Urothelium cell line (cell line): ENCODE results near the gene INAFM2.
A peak's percentile ranks its signal among the peaks of the same experiment; 100 is the strongest.

ENCODE experiments used
- DNase-seq: peaks from one replicate; pipeline ENCODE4 v3.0.0; 2011; ENCODE audit warnings: low spot score, mixed read lengths
- FAIRE-seq: peaks from 2 replicates; lab custom pipeline; 2011; peaks lifted over from hg19 to GRCh38; lab: Jason Lieb, UNC

INAFM2 gene

DNA sequence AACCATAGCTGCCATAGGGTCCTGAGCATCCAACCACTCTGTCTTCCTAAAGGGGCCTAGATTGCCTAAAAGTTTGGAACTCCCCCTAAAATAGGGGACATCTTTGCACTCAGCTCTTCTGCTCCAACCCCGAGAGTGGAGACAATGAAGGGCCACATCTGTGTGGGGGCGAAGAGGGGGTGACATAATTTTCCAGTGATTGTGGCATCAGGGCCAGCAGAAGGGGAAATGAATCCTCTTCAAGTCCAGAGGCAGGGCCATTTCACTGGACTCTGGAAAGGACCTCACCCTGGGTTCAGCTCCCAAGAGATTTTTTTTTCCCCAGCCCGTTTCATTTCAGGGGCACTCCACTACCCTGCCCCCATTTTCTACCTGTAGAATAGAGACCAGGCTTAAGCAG lies 36.0 kb upstream of the INAFM2 start:
- FAIRE-seq (no peak), DNase-seq (no peak)

DNA sequence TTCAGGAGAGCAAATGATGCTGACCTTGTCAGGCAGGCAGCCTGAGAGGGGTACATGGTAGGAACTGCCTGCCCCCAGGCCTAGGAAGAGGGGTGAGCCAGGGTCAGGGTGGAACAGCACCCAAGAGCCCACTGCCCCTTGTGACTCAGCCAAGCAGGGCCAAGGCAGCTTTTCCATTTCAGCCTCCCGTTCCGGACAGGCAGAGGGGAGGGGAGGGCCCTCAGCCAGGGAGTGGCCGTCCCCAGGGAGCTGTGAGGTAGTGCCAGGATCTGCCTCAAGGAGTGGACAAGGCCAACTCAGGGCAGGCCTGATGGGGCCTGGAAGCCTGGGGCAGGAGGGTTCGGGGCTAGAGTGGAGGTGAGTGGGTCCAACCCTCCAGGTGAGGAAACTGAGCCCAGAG lies 35.5 kb upstream of the INAFM2 start:
- FAIRE-seq (no peak), DNase-seq (peak; percentile 31)

DNA sequence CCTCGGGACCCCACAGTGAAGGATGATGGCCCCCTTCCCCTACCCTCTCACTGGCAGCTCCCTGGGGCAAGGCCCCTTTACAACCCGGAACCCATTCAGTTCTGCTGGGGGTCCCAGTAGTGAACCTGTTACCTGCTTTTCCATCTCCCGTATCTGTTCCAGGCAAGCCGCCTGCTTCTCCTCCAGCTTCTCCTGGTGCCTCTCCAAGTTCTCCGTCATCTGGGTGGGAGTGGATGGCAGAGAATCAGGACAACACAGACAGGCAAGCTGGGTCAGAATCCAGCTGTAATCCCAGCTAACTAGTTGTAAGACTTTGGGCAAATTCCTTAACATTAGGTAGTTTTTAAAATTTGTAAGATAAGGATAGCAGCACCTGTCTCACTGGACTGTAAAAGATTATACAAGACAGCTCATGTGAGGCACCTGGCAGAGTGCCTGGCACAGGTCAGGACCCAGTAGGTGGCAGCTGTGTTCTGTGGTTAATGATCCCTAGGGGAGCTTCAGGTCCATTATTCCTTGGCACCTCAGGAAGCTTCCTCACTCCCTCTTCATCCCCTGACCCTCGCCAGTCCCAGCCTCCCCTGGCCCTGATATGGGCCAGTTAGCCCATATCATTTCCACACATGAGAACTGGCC lies 34.2 kb upstream of the INAFM2 start:
- DNase-seq (peak; percentile 23), FAIRE-seq (no peak)

DNA sequence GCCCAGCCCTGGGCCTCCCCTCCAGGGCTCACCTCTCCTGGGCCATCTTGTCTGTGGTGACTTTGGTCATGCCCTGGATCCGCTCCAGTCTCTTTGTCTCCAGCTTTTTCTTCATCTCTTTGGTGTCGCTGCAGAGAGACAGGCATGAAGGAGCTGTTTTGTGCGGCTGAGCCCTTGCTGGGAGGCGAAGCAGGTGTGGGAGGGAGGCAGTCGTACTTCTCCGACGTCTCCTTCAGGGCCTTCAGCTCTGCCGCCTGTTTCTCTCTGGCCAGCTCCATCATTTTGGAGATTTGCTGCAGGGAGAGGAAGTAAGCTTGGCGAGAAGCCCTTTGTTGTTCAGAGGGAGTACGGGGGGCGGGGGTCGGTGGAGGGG lies 33.0 kb upstream of the INAFM2 start:
- no peak for DNase-seq
- no peak for FAIRE-seq

DNA sequence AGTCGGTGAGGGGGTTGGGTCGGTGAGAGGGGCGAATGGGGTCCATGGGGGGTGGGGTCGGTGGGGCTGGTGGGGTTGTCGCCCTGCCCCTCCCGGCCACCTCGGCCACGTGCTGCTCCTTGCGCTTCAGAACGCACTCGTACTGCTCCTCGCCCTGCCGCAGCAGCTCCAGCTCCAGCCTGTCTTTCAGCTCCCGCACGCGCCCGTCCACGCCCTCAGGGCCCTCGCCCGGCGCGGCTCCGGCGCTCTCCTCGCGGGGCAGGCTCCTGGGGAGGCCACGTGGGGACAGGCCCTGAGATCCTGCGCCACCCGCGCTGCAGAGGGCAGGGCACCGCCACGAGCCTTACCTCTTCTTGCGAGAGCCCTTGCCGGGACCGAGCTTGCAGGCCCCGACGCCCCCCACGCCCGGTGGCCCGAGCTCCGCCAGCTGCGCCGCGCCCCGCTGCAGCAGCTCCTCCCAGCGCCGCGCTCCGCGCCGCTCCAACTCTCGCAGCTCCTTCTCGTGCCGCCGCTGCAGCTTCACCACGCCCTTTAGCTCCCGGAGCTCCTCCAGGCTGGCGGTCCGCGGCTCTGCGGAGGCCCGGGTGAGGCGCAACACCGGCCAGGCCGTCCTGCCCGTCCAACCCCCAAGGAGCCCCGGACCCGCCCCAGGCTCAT lies 32.4 kb upstream of the INAFM2 start:
- FAIRE-seq = no peak
- no peak for DNase-seq

DNA sequence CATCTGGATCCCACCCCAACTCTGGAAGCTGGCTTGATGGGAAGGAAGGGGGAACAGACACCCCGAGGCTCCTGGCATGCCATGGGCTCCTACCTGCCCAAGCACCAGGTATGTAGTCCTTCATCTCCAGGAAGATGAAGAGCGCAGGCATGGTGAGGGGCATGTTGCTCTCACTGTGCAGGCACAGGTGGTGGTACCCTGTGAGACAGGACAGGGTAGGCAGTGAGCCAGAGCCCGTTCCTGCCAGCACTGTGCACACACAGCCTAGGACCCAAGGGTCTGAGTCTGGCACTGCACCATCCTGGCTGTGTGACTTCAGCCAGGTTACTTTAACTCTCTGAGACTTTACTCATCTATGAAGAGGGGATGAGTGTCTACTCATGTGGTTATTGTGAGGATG lies 31.2 kb upstream of the INAFM2 start:
- FAIRE-seq = no peak
- DNase-seq = no peak

DNA sequence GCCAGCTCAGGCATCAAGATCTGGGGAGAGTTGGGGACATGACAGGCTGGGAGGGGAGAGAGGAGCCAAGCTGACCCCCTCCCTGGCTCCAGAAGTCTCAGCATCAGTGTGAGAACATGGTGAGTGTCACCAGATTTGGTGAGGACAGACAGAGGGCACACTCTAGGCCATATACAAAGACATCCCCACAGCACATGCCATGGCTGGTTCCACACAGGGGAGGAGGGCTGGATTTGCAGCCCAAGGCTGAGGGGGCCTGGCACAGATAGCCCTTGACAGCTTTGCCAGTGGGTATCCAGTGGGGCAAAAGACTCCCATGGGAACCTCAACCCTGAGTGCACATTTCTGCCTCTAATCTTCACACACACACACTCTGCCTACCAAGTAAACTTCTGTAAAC lies 30.5 kb upstream of the INAFM2 start:
- DNase-seq (no peak), FAIRE-seq (no peak)

DNA sequence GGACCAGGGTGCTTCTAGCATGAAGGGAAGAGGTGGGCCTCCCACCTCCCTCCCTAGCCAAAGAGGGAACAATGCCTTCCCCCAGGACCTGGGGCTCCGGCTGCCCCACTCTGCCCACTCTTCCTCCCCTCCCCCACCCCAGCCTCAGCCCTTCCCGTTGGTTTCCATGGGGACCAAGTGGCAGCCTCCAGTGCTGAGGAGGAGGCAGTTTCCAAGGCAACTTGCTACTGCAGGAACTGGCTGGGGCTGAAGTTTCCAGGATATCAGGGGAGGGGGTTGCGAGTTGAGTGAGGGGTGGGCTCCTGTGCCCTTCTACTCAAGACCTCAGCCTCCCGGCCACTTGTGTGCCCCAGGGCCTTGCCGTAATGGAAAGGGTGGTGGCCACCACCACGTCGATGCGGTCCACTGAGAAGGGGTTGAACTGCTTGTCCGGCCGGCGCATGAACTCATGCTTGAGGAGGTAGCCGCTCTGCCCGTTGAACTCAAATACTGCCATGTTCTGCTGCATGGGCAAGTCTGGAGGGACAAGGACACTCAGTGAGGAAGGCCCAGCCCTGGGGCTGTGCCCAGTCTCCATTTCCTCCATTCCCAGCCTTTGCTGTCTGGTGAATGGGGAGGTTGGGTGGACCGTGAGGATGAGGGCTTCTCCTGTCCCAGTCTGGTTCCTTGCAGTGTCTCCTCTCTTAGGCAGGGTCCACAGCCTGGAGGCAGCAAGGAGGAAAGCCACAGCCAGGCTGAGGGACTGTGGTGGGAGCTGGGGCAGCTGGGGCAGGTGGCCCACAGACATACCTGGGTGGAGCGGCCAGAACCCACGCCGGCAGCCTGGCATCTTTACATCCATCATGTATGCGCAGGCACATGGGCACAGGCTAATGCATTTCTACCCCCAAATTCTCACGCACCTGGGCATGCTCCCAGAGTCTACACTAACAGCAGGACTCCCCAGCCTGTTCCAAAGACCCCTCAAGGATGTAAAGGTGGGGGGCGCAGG lies 29.3 kb upstream of the INAFM2 start:
- FAIRE-seq (no peak), DNase-seq (no peak)

DNA sequence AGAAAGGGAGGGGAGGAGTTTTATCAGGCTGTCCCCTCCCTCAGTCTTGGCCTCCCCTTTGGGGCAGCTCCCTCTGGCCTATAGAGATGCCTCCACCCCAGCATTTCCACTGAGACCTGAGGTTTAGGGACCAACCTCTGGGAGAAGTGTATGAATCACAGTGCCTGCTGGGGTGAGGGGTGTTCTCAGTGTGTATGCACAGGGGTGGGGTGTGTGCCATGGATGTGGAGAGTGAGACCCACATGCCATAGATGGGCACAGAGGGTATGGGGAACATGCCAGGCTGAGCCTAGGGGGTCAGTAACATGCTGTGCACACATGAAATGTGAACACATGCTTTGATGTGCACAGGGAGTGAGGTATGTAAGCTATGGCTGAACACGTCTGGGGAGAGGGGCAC lies 28.2 kb upstream of the INAFM2 start:
- no peak for FAIRE-seq
- DNase-seq = no peak

DNA sequence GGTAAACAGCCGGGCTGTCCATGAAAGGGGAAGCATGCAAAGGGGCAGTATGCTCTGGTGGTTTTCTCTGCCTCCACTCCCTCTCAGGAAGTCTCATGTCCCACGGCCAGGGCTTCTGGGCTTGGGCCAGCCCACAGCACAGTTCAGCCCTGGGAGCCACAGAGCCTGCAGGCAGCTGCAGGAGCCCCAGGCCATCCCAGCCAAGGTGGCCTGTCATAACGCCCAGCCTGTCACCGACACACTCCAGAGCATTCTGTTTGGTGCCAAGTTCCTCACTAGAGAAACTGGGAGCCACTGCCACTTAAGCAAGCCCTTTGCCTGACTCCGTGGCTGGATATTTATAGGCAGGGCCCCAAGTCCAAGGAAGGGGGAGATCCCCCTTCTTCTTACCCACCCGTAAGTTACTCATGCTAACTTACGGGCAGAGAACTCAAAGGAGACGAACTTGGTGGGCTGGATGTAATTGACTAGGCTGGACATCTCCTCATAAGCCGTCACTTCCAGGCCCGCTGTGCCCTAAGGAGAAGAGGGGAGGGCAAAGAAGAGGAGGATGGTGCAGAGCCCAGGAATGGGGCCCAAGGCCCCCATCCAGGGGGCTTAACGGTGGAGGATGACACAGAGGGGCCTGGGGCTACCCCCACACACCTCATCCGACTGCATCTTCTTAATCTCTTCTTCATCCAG lies 27.5 kb upstream of the INAFM2 start:
- no peak for DNase-seq
- FAIRE-seq = no peak

DNA sequence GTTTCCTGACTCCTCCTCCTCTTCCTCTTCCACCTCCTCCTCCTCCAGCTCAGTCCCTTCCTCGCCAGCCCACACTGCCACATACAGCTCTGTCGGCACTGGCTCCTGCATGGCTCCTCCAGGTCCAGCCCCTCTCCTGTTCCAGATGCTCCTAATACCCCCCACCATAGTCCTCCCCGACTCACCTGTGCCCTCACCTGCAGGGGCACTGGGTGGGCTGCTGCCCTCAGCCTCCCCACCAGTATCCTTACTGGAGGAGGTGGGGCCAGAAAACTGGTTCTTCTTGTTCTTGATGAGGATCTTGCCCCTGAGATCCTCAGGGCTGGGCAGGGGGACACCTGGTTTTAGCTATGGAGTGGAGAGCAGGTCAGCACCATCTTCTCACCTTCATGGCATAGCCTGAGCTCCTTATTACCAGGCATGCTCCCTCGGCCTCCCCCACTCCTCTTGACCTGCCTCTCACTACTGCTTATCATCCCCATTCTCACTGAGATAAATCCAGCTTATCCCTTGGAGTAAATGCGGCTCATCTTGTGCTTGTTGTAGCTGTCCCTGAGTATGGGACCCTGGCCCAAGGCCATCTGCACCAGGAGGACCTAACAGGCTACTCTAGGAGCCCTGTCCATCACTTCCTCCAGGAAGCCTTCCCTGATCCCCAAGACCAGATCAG lies 26.8 kb upstream of the INAFM2 start:
- no peak for FAIRE-seq
- no peak for DNase-seq

DNA sequence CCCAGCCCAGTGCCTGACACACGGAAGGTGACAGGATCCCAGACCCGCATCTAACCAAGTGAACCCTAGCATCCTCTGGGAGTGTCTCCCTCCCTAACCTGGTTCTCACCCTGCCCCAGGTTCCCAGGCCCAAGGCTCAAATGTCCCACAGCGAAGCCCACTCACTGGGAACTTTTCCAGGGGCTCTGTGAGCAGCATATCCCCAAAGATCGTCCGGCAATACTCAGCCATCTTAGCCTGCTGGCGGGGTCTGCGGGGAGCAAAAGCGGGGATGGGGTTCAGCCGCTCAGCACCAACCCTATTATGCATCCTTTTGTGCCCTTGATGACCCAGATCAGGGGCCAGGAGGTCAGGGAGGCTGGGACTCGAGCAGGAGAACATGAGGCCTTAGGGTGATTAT lies 26.1 kb upstream of the INAFM2 start:
- no peak for FAIRE-seq
- DNase-seq = no peak

DNA sequence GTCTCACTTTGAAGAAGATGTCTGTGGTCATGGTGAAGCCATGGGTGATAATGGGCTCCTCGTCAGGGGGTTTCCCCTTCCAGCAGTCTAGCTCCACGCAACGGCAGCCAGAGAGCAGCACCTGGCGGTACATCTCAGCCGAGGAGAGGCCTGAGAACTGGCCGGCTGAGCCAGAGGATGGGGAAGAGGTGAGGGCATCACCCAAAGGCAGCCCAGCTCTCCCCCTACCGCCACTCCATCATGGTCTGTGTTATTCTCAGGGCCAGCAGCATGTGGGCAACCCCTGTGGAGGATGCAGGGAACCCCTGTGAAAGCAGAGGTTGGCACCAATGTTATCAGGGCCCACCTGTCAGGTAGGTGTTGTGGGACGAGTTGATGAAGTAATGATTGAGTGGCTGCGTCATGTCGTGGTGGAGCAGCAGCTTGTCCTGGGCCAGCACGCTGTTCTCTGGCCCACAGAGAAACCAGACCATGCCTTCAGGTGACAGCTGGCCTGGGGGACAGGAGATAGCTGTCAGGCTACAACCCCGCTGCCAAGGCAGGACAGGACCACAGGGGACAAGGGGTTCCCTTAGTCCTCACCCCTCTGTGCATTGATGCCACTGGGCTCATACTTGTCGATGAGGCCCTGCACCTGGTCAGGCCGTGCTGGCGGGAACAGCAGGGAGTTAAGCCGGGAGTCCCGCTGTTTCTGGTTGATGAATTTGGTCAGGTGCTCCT lies 25.1 kb upstream of the INAFM2 start:
- FAIRE-seq (no peak), DNase-seq (no peak)

DNA sequence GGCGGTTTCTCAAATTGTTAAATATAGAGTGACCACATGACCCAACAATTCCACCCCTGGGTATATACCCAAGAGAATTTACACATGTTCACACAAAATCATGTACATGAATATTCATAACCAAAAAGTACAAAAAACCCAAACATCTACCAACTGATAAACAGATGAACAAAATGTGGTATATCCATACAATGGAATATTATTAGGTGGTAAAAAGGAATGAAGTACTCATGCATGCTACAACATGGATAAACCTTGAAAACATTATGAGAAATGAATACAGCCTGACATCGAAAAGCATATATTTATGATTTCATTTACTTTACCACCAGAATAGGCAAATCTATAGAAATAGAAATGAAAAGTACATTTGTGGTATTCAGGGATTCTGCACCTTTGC lies 23.1 kb upstream of the INAFM2 start:
- DNase-seq (no peak), FAIRE-seq (no peak)

DNA sequence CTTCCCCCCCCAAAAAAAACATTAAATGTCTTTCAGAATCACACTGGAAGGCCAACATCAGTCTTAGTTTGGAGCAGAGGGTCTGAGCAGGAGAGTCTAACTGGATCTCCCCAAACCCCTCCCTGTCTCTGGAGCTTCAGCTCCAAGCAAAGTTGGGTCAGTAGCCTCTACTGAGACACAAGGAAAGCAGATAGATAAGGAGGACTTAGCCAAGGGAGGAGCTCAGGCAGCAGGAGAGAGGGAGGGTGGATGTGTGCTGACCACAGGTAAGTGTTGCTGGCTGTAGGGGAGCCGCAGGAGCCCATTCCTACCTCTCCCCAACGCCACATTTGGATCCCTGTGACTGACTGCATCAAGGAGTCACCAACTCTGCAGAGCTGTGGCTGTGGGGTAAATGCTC lies 22.7 kb upstream of the INAFM2 start:
- DNase-seq (no peak), FAIRE-seq (no peak)

DNA sequence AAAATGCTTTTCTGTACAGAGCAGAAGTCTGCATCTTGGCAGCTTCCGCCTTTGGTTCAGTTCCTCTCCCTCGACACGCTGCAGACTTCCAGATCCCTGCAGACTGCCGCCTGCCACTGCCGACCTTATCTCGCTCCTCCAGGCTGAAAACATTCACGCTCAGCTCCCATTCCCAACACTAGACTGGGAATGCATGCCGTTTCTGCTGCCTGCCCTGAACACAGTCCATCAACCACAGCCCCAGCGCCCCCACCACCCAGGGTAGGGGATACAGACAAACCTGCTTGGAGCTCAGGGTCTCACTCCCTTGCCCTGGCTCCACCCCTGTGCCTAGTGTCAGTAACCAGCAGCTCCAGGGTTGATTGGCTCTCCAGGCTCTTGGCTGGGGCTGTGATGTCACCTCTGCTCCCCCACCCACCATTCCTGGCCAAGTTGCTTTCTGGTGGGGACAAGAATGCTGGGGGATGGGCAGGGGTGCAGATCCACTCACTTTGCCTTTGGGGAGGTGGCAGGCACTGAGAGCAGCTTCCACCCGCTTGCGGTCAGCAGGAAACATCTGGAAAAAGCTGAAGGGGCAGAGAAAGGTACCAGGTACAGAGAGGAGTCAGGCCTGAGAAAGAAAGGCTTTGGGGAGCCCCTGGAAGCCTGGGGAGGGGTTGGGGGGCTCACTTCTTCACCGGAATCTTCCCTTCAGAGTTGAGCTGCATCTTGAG lies 21.9 kb upstream of the INAFM2 start:
- DNase-seq (no peak), FAIRE-seq (no peak)

DNA sequence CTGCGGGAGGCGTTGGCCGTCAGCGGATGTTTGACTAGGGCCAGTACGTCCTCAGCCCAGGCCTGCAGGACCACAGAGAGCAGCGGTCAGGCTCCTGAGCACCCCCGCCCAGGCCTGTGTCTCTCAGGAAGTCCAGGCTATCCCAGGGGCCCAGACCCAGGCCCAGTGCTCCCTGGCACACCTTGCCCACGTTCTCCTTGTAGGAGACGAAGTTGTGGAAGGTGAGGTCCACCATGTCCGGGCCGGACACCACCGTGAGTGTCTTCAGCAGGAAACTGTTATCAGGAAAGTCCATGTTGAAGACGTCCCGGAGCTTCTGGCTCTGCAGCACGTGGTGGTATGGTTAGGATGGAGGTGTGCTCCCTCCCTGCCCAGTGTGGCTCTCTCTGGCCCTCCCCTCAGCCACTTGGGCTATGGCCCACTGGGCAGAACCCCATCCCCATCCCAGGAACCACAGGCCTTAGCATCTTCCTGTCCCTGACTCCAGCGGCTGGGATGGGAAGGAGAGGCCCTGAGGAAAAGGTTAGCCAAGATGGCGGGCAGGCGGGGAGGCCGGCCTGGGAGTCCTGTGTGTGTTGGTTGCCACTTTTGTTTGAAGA lies 21.1 kb upstream of the INAFM2 start:
- DNase-seq (no peak), FAIRE-seq (no peak)

DNA sequence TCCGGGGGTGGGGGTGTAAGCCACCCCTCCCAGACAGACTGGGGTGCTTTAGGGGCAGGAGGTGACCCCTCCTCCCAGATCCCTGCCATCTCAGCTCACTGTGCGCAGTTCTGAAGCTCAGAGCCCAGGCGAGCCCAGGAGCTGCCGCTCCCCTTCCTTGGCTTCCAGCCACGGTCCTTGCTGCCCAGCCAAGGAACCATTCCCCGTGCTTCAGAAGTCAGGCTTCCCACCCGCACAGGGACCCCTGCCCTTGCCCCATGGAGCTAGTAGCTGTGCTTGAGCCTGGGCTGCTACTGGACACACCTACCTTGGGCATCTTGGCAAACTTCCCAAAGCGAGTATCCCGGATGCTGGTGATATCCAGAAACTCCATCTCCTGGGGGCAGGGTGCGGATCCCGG lies 20.5 kb upstream of the INAFM2 start:
- FAIRE-seq (no peak), DNase-seq (no peak)

DNA sequence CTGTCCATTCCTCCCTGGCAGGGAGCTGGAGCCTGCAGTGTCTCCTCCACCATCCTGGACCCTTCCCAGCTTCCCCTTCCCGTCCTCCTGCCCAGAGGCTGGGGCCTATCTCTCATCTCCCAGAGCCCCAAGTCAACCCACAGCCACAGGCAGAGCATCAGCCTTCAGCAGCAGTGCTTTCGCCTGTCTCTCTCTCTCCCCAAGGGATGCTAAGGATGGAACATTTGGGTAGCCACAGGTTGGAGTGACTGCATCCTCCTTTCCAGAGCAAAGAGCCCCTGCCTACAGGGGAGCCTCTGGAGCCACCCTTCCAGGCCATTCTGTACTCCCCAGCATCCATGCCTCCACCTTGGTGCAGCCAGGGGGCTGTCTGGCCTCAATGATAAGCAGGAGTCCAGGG lies 19.9 kb upstream of the INAFM2 start:
- FAIRE-seq = no peak

More for the DNA sequence above, 19.9 kb upstream of the INAFM2 start:
- no peak for DNase-seq
